ENCODE measurements around the gene INPP5A.

DNA sequence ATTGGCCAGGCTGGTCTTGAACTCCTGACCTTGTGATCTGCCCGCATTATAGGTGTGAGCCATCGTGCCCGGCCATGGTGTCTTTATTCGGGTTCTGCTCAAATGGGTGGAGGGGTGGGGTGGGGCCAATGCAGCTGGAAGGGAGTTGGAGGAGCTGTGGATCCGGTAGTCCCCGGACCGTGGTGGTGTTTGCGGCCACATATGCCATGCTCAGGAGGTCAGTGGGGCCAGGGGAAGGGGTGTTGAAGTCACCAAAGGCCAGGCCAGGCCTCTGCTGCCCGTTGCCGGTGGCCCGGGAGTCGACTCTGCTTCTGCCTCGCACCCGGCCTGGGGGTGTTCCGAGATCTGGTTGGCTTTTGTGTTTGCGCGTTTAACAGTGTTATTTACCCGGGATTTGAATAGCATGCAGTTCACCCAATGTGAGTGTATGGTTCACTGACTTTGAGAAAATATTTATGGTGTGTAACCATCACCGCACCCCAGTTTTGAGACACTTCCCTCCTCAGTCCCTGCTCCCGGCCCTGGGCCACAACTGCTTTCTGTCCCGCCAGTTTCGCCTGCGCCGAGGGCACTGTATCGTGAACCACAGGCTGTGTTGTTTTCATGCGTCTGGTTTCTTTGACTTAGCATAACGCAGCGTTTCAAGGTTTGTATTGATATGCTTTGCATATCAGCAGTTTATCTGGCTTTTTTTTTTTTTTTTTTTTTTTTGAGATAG, 10.7 kb downstream of the INPP5A start:
- TF ChIP-seq, protein P1, sequence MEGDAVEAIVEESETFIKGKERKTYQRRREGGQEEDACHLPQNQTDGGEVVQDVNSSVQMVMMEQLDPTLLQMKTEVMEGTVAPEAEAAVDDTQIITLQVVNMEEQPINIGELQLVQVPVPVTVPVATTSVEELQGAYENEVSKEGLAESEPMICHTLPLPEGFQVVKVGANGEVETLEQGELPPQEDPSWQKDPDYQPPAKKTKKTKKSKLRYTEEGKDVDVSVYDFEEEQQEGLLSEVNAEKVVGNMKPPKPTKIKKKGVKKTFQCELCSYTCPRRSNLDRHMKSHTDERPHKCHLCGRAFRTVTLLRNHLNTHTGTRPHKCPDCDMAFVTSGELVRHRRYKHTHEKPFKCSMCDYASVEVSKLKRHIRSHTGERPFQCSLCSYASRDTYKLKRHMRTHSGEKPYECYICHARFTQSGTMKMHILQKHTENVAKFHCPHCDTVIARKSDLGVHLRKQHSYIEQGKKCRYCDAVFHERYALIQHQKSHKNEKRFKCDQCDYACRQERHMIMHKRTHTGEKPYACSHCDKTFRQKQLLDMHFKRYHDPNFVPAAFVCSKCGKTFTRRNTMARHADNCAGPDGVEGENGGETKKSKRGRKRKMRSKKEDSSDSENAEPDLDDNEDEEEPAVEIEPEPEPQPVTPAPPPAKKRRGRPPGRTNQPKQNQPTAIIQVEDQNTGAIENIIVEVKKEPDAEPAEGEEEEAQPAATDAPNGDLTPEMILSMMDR (IDR thresholded peaks at IDR 0.05) = no peak
- no peak for TF ChIP-seq POLR2A (IDR thresholded peaks at IDR 0.05)
